Raji (cell line): ENCODE data around the gene CEACAM7.

Source experiments
- POLR2A ChIP-seq: IDR thresholded peaks from 2 replicates; pipeline ENCODE4 v1.6.1; 2011; ENCODE audit warnings: low read depth, low read length, control low read depth; ENCODE audit not compliant: insufficient read depth

CEACAM7 gene

DNA sequence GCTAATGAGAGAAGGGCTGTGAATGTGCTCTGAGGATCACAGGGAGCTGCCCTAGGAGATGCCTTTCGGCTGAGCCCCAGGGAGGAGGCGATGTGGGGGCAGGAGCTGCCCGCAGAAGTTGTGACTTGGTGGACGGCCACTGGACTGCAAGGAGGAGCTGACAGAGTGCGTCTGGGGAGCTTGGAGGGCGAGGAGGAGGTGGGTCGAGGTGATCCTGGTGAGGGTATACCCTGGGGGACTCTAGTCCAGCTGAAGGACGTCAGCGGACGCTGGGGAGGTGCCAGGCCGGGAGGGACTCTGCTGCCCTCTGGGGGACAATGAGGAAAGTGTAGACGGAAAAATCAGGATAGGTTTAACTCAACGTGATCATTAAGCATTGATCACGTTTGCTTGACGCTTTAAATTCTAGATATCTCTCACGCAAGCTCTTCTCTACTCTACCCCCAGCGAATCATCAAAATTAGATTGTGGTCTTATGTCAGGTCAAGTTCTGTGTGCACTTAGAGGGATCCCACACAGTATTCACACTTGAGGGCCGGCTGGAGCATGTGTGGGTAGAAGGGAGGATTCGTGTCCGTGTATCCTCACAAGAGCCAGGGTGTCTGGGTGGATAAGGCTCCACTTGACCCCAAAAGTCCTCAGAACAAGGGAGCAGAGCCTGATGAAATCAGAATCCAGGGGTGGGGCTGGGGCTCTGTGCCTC, 3.3 kb upstream of the CEACAM7 start:
- TF ChIP-seq POLR2A, result no peak

- no peak for TF ChIP-seq POLR2A
Observed at GRCh38 chr19:41690801-41691065, 2.7 kb upstream of the CEACAM7 start.

DNA sequence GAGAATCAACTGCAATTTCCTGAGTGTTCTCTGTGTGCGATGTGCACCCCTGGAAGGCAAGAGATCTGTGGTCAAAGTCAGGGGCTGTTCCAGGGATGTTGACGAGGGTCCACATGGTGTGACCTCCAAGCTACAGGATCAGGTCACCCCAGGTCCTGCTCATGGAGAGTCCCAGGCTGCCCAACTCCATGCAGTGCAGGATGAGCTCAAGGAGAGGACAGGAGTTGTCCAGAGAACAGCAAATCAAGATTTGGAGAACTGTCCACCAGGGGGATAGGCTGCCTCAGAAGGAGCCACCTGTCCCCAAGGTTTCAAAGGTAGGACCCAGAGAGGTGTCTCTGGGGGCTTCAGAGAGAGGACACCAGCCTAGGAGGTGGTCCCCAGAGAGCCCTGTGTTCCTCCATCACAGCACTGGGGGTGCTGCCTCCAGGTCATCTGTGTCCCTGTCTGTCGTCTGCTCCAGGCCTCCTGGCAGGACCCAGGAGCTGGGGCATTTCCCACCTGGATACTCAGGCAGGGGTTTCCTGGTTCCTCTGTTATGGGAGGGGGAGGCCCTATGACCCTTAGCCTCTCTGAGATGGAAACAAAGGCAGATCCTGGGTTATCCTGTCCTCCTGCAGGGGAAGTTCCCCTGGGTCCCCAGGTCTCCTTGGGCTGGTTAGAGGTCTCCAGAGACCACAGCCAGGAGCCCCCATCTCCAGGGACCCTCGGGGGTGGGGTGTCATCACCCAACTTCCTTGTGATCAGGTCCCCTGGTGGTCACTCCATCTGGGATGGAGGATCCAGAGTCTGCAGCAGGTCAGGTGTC, 2.1 kb upstream of the CEACAM7 start:
- TF ChIP-seq POLR2A, result no peak

- TF ChIP-seq POLR2A, result no peak
Observed at GRCh38 chr19:41688687-41689086, 617 bp upstream of the CEACAM7 start.

DNA sequence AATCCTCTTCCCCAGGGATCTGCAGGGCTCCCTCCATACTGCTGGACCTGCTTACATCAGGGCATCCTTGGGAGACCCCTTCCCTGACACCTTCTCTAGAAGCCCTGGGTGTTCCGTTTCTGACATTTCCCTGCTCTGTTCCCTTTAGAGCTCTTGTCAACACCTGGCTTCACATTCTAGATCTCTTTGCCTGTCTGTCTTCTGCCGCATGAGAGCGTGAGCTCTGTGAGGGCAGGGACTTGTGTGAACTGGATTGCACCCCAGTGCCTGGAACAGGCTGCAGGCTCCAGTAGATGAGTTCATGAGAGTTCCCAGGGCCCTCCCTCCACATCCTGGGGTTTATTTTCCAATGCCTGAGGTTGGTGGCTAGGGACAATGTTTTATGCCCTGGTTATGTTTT, 651 bp downstream of the CEACAM7 start:
- no peak for TF ChIP-seq POLR2A

DNA sequence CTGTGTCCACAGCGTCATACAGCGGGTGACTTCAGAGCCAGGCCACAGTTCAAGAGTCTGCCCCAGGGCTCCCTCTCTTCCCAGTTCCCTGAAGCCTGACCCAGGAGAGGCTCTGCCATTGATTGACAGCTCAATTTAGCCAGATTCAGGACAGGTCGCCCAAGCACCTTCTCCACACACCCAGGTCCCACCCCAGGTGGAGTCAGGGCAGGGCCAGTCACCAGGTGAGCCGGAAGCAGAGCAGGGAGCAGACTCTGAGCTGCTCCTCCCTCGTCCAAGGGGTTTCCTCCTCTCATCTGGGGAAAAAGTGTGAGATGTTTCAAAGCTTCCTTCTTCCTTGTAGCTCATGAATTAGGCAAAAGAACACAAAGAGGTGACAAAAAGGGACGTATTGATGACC, 5.6 kb downstream of the CEACAM7 start:
- no peak for TF ChIP-seq POLR2A

DNA sequence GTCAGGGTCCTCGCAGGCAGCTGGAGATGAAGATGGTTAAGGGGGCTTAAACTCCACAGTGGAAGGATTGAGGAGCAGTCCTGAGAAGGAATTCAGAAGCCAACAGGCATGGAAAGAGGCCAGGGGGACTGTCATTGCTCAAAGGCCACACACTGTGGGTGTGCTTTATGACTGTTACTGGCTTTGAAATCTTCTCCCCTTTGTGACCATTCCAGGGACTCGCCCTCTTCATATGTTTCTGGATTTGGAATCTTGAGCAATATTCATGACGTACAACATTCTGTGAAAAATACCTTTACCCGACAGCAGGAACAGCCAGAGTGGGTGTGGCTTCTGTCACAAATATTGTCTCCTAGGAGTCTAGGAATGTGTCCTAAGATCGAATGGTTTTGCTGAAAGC, 16.6 kb downstream of the CEACAM7 start:
- TF ChIP-seq POLR2A, result no peak

DNA sequence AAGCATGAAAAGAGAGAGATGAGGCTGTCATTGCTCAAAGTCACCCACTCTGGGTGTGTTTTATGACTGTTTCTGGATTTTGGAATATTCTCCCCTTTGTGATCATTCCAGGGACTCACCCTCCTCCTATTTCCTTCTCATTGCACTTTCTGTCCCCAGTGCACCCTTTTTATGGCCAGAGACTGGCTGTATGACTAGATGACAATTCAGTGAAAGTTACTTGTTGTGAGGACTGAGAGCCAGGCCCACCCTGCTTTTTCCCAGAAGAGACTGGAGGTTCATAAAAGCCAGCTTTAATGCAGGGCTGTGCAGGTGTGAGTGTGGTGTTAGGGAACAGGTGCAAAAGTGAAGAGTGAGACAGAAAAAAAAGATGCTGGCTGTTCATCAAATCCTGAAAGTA, 17.3 kb downstream of the CEACAM7 start:
- no peak for TF ChIP-seq POLR2A

GRCh38 chr19:41668315-41668714, 19.8 kb downstream of the CEACAM7 start:
- TF ChIP-seq POLR2A, result no peak

DNA sequence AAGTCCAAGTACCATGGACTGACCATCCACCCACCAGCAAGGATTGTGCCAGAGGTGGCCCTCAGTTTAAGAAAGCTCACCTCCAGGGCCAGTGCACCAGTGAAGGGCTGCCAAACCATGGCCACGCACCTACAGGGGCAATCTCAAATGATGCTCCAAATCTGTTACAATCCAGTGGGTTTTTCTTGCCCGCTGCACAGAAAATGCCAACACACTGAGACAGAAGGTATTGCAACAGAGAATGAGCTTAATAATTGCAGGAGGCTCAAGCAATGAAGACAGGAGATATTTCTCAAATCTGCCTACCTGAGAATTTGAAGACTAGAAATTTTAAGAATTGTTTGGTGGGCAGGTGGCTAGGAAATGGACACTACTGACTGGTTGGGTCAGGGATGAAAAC, 22.0 kb downstream of the CEACAM7 start:
- TF ChIP-seq POLR2A, result no peak

DNA sequence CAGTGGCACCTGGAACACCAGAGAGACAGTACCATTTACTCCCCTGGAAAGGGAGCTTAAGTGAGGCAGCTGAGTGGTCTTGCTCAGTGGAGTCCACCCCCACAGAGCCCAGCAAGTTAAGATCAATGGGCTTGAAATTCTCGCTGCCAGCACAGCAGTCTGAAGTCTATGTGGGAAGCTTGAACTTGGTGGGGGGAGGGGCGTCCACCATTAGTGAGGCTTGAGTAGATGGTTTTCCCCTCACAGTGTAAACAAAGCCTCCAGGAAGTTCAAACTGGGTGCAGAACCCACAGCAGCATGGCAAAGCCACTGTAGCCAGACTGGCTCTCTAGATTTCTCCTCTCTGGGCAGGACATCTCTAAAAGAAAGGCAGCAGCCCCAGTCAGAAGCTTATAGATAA, 30.9 kb downstream of the CEACAM7 start:
- TF ChIP-seq POLR2A, result no peak

DNA sequence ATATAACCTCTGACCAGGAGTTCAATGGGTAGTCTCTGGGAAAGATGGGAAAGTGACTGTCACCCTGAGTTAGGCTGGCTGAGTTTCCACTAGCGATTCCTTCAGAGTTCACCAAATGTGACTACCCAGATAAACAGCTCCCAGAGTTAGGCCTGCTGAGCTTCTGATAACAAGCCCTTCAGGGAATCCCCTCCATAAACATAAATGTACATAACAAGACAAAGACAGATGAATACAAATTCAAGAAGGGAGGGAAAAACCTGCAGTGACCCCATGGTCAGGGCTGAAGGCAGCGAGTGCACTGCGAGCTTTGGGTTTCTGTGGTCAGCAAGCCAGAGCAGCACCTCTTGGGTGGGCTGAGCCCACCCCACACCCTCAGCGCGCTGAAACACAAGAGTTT, 35.8 kb downstream of the CEACAM7 start:
- TF ChIP-seq POLR2A, result no peak

GRCh38 chr19:41649827-41650226, 38.2 kb downstream of the CEACAM7 start:
- TF ChIP-seq POLR2A, result no peak

- no peak for TF ChIP-seq POLR2A
Observed at GRCh38 chr19:41646589-41647204, 41.4 kb downstream of the CEACAM7 start.

GRCh38 chr19:41641879-41642485, 46.1 kb downstream of the CEACAM7 start:
- no peak for TF ChIP-seq POLR2A

- TF ChIP-seq POLR2A, result no peak
Observed at GRCh38 chr19:41638641-41639081, 49.4 kb downstream of the CEACAM7 start.
